Large intestine (tissue), 3 donors: ENCODE data around the gene RIF1. TPM values are rescaled to one million over a fixed set of nuclear protein-coding genes. Genes with fewer than 3 reads are reported as not detected.

Source experiments
- DNase-seq, 2 donors: peaks; one replicate each; pipeline versions ENCODE4 v3.0.0 to v3.0.0-alpha.2; 2013
- H3K27ac ChIP-seq: one replicate; pipeline ENCODE4 v1.5.1; 2013; ENCODE audit warnings: low read length
- H3K27me3 ChIP-seq: 2 replicates; pipeline ENCODE4 v1.6.1; 2013; ENCODE audit warnings: low read length; ENCODE audit not compliant: control insufficient read depth, insufficient read depth
- H3K36me3 ChIP-seq: 2 replicates; pipeline ENCODE4 v1.6.1; 2013; ENCODE audit warnings: low read length; ENCODE audit not compliant: control insufficient read depth, insufficient read depth
- H3K4me1 ChIP-seq: one replicate; pipeline ENCODE4 v1.6.1; 2013; ENCODE audit warnings: low read length; ENCODE audit not compliant: control insufficient read depth, insufficient read depth
- H3K4me3 ChIP-seq: one replicate; pipeline ENCODE4 v1.5.1; 2013; ENCODE audit warnings: low read length
- H3K9me3 ChIP-seq: one replicate; pipeline ENCODE4 v1.6.1; 2013; ENCODE audit warnings: mild to moderate bottlenecking, low read depth, low read length, moderate library complexity; ENCODE audit not compliant: control insufficient read depth
- WGBS: methylation state at CpG from one replicate; pipeline ENCODE4 v1.1.5; 2013; ENCODE audit warnings: low lambda C conversion rate; ENCODE audit not compliant: insufficient coverage; 5-methylcytosine and 5-hydroxymethylcytosine counted together
- polyA plus RNA-seq: library from polyadenylated mRNA; unstranded; fragments of 120-200 nt; gene quantifications from one replicate; pipeline ENCODE4 v1.2.1, GENCODE V29; 2013

RIF1 gene
- polyA plus RNA-seq, 1 donor: 19.1 TPM

DNA sequence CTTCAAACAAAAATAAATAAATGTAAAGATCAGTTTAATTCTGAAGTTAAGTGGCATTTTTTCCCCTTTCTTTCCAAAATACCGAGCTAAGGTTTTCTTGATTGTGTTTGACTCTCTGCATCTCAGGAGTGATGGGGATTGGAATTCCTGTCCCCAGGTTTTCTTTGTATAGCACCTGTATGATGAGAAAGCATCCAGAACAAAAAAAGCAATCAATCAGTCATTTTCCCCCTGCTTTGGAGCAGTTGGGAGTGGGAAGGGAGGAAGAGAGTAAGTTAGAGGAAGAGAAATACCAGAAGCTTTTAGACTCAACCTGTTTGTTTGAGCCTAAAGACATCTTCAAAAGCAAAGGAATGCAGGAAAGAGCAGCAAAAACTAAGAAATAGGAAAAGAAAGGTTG lies 88.5 kb downstream of the RIF1 start:
- Histone ChIP-seq H3K27me3 (no peaks in the 10 kb centered on the region), H3K9me3 (no peaks in the 10 kb centered on the region), H3K36me3 (no peaks in the 10 kb centered on the region), H3K4me1 (no peaks in the 10 kb centered on the region), H3K27ac (no peak overlapping the region), H3K4me3 (no peak overlapping the region)
- WGBS: 80% methylated on average over 1 of the region's 1 CpG
- DNase-seq: no peak

DNA sequence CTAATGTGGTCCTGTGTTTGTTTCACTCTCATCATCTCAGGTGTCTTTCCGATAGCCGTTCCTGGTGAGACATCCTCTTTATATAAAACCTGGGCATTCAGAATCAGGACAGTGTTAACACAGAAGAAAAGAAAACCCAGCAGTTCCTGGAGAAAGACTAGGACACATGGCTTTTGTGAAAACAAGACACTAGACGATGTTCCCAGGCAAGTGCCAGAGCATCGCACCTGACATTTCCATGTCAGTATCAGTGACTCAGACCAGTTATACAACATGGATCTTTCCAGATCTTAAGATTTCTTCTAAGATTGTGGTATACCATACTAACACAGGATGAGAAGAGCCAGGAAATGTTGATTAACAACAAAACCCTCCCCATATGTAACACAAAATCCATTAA lies 96.5 kb downstream of the RIF1 start:
- Histone ChIP-seq H3K27me3 (no peaks in the 10 kb centered on the region), H3K4me3 (no peak overlapping the region), H3K36me3 (no peaks in the 10 kb centered on the region), H3K4me1 (no peaks in the 10 kb centered on the region), H3K9me3 (no peaks in the 10 kb centered on the region), H3K27ac (no peak overlapping the region)
- WGBS: no CpG with 5 or more reads among the region's 4 CpGs
- DNase-seq: no peak

DNA sequence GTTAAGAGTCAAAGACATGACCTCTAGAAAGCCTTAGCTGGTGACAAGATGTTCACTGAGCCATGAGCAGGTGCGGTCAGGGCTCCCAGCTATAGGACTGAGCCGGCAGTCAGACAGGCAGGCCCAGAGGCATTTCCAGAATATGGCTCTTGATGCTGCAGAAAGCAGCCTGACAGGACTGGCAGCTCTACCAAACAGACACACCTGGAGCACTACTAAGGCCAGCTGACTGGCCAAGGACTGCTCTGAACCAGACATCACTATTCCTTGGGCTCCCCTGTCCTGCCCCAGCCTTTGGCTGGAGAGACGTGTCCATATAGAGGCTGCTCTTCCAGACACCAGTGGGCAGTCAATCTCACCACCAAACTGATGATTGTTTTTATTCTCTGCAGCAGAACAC lies 98.8 kb downstream of the RIF1 start:
- Histone ChIP-seq H3K36me3 (peaks cover 2% of the 10 kb centered on the region), H3K4me3 (no peak overlapping the region), H3K9me3 (no peaks in the 10 kb centered on the region), H3K4me1 (no peaks in the 10 kb centered on the region), H3K27ac (no peak overlapping the region), H3K27me3 (no peaks in the 10 kb centered on the region)
- DNase-seq: no peak
- no CpG with 5 or more reads among the region's 3 CpGs for WGBS

DNA sequence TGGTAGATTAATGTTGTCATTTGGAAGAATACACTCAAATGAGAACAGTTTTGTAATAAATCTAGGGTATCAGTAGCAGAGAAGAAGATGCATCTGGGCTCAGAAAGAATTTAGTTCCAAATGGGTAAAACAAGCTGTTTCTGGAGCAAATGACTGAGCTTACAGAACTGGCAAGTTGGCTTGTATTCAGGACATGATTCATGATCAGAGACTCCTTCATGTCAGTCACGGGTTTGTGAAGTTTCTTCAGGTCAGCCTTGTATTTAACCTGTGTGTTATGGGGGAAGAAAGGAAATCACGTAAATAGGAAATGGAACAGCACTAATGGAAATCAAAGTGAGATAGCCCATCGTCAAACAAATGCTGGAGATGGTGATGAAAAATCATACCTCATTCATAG lies 109.1 kb downstream of the RIF1 start:
- Histone ChIP-seq H3K4me3 (no peak overlapping the region), H3K9me3 (no peaks in the 10 kb centered on the region), H3K4me1 (no peaks in the 10 kb centered on the region), H3K27ac (no peak overlapping the region), H3K36me3 (no peaks in the 10 kb centered on the region), H3K27me3 (no peaks in the 10 kb centered on the region)
- DNase-seq: no peak
- 90% methylated on average over 2 of the region's 3 CpGs for WGBS

DNA sequence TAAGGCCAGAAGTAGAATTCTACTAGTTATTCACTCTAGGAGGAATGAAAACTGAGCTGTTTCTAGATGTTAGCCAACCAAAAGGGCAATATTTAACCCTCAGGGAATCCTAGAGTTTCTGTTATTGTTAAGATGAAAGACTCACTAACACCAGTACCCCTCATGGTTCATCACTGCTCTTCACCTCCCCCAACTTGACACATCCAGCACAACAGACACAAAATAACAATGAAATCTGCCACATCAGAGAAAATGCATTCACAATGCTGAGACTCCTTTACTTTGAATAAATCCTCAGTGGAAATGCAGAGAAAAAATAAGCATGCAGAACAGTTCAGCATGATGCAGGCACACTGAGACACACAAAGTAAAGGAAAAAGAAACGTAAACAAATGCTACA lies 111.3 kb downstream of the RIF1 start:
- Histone ChIP-seq H3K9me3 (no peaks in the 10 kb centered on the region), H3K27me3 (no peaks in the 10 kb centered on the region), H3K4me3 (no peak overlapping the region), H3K36me3 (no peaks in the 10 kb centered on the region), H3K27ac (no peak overlapping the region), H3K4me1 (no peaks in the 10 kb centered on the region)
- DNase-seq: no peak
- 63% methylated on average over 1 of the region's 1 CpG for WGBS

DNA sequence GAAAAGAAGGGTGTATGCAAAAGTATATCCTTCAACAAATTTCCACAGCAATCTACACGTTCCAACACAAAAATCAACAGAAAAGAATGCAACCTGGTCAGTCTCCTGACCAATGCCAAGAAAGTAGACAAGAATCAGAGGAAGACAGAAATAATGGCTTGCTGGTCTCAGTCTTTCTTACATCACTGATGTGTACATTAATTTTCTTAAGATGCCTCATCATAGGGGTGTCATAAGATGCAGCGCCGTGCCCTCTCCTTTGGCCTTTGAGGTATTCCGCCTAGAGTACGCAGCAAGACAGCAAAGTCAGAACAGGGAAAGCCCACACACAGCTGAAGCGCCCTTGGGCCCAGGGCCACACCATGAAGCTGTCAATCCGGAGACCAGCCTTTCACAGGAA lies 112.9 kb downstream of the RIF1 start:
- DNase-seq: no peak
- Histone ChIP-seq H3K9me3 (no peaks in the 10 kb centered on the region), H3K27me3 (no peaks in the 10 kb centered on the region), H3K36me3 (no peaks in the 10 kb centered on the region), H3K4me3 (no peak overlapping the region), H3K27ac (no peak overlapping the region), H3K4me1 (no peaks in the 10 kb centered on the region)
- WGBS: no CpG with 5 or more reads among the region's 7 CpGs

DNA sequence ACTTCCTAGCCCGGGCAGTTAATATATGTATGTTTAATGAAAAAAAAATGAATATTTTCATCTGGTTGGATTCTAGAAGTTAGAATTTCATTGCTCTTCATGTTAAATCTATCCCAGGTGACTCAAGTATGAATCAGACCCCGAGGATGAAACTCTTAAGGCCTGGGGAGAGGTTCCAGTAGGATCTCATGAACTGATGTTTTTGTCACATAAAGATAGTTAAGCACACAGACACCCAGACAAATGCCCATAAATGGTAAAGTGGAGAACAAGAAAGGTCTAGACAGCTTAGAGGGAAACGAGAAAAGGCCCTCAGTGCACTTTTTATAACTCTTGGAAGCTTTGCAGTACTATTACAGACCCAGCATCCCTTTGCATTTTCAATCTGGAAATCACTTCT lies 114.1 kb downstream of the RIF1 start:
- Histone ChIP-seq H3K4me1 (no peaks in the 10 kb centered on the region), H3K4me3 (no peak overlapping the region), H3K9me3 (no peaks in the 10 kb centered on the region), H3K27ac (no peak overlapping the region), H3K36me3 (no peaks in the 10 kb centered on the region), H3K27me3 (no peaks in the 10 kb centered on the region)
- DNase-seq: no peak
- 100% methylated on average over 3 of the region's 3 CpGs for WGBS

DNA sequence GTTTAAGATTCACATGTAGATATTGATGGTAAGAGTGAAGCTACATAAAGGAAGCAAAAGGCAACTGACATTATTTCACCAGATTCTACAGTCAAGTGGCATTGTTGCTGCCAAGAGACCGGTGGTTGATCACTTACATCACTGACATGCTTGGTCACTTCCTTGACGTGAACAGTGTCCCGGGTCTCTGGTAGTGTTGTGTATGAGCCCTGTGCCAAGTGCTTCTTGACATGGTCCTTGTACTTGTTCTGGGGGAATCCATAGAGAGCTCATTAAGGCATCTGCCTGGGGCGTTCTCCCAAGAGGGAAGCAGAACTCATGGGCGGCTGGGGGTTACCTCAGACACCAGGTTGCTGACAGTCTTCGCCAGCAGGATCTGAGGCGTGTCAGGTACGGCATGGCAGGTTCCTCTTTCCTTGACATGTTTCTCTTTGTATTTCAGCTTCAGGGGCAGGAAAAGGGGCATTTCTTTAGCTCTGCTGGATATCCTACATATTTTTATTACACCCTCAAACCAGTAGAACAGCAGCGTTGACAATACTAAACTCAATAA lies 116.2 kb downstream of the RIF1 start:
- H3K9me3 ChIP-seq: no peaks in the 10 kb centered on the region
- H3K27me3 ChIP-seq: no peaks in the 10 kb centered on the region
- no peak overlapping the region for H3K4me3 ChIP-seq
- no CpG with 5 or more reads among the region's 9 CpGs for WGBS
- DNase-seq: no peak
- H3K36me3 ChIP-seq: no peaks in the 10 kb centered on the region
- no peak overlapping the region for H3K27ac ChIP-seq
- no peaks in the 10 kb centered on the region for H3K4me1 ChIP-seq

DNA sequence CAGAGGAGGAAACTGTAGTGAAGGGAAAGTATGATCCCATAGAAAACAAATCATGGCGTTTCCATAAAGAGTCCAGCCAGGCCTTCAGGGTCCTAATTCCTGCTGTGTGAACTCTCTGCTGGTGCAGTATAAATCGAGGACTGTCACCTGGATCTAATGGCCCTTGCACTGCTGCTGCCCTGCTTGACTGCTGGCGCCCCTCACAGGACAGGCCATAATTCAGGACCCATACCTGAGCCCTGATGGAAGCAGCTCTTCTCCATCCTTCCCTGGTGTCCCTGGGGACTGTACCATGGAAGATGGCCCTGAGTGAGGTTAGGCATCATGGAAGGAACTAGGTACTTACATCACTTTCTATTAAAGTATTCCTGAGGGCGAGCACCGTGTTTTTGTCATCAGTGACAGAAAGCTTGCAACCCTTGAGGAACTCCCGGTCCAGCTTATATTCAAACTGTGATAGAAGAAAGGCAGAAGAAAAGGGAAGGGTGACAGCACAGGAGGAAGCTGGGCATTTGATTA lies 116.9 kb downstream of the RIF1 start:
- no peak overlapping the region for H3K27ac ChIP-seq
- no peaks in the 10 kb centered on the region for H3K4me1 ChIP-seq
- no peak overlapping the region for H3K4me3 ChIP-seq
- no peak for DNase-seq
- H3K9me3 ChIP-seq: no peaks in the 10 kb centered on the region
- H3K36me3 ChIP-seq: no peaks in the 10 kb centered on the region
- 100% methylated on average over 2 of the region's 6 CpGs for WGBS
- H3K27me3 ChIP-seq: no peaks in the 10 kb centered on the region
